ENCODE data around the gene ADAMTS12. TPM values are rescaled to one million over a fixed set of nuclear protein-coding genes. Genes with fewer than 3 reads are reported as not detected.

ADAMTS12 gene
- total and polyA plus RNA-seq, 2 donors = 2.5 to 28.8 TPM

DNA sequence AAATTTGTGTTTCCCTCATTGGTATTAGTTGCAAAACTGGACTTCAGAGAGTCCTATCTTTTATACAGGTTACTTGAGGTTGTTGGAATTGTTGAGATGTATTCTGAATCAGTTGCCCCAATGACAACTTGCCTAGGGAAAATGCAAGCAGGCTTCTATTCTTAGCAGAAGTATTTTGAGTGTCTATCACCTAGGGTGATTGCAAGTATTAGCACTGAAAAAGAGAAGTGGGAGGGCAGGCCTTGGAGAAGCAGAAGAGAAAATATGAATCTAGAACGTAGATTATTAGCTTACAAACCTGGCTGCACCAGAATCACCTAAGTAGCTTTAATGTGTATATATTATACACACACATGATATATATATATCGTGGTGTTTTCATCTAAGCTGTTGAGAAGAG, 43.2 kb downstream of the ADAMTS12 start:
- Histone ChIP-seq H3K27ac (ENCODE audit: low read depth) (no peak overlapping the region), H3K36me3 (ENCODE audit: insufficient read depth) (no peaks in the 10 kb centered on the region), H3K4me1 (ENCODE audit: insufficient read depth) (no peaks in the 10 kb centered on the region), H3K4me3 (ENCODE audit: low read depth, low read length) (no peak overlapping the region)
- no peak for DNase-seq (ENCODE audit: extremely low spot score)
- WGBS = 93% methylated on average over 2 of the region's 2 CpGs

DNA sequence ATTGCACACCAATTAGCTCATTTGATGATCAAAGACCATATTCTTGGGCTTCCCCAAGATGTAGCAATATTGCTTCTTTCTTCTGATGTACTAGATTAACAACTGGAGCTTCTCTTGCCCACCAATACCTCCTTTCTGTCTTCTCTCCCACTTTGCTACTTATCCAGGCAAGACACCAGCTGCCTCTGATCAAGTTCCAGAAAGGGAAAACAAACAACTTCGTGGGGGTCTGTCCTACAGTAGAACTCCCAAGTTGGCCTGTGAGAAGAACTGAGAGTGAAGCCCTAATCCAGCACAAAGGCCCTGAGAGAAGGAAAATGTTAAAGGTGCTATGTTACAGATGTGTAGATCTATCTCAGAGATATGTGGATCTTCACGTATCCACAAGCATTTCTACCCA, 44.9 kb downstream of the ADAMTS12 start:
- DNase-seq (ENCODE audit: extremely low spot score) = no peak
- WGBS = 70% methylated on average over 2 of the region's 2 CpGs
- Histone ChIP-seq H3K27ac (ENCODE audit: low read depth) (no peak overlapping the region), H3K36me3 (ENCODE audit: insufficient read depth) (no peaks in the 10 kb centered on the region), H3K4me1 (ENCODE audit: insufficient read depth) (no peaks in the 10 kb centered on the region), H3K4me3 (ENCODE audit: low read depth, low read length) (no peak overlapping the region)

DNA sequence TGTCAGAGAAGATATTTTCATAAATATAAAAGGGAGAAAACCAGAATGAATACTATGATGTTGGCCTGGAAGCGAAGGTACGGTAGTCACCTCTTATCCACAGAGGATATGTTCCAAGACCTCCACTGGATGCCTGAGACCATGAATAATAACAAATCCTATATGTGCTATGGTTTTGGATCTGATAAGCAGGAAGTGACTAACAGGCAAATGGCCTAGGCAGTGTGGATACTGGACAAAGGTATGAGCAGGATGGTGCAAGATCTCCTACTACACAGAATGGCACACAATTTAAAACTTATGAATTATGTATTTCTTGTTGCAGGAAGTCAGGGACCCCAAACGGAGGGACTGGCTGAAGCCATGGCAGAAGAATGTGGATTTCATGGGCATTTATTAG, 48.2 kb downstream of the ADAMTS12 start:
- no peak overlapping the region for H3K27ac ChIP-seq (ENCODE audit: low read depth)
- no peaks in the 10 kb centered on the region for H3K36me3 ChIP-seq (ENCODE audit: insufficient read depth)
- no peaks in the 10 kb centered on the region for H3K4me1 ChIP-seq (ENCODE audit: insufficient read depth)
- H3K4me3 ChIP-seq (ENCODE audit: low read depth, low read length) = no peak overlapping the region
- 95% methylated on average over 3 of the region's 3 CpGs for WGBS
- DNase-seq (ENCODE audit: extremely low spot score) = no peak

DNA sequence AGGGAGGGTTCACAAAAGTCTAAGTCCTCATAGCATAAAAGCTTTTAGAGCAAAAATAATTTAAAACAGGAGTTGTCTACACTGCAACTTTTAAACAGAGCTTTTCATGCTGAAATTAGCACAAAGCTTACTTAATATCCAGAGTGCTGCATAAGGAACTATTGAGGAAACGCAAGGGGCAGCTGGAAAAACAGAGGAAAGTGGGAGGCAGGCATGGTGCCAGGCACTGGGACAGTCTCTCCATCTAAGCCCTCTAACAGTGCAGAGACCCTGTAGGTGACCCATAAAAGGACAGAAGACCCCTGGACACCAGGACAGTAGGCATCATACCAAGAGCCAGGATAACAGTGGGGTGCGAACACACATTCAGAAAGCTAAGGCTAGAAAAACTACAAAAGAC, 49.3 kb downstream of the ADAMTS12 start:
- Histone ChIP-seq H3K36me3 (ENCODE audit: insufficient read depth) (no peaks in the 10 kb centered on the region), H3K4me1 (ENCODE audit: insufficient read depth) (no peaks in the 10 kb centered on the region), H3K27ac (ENCODE audit: low read depth) (no peak overlapping the region), H3K4me3 (ENCODE audit: low read depth, low read length) (no peak overlapping the region)
- whole genome bisulfite sequencing = 94% methylated on average over 2 of the region's 2 CpGs
- no peak for DNase-seq (ENCODE audit: extremely low spot score)

- no peak for DNase-seq (ENCODE audit: extremely low spot score)
- Histone ChIP-seq H3K36me3 (ENCODE audit: insufficient read depth) (no peaks in the 10 kb centered on the region), H3K27ac (ENCODE audit: low read depth) (no peak overlapping the region), H3K4me1 (ENCODE audit: insufficient read depth) (no peaks in the 10 kb centered on the region), H3K4me3 (ENCODE audit: low read depth, low read length) (no peak overlapping the region)
- WGBS = 95% methylated on average over 5 of the region's 5 CpGs
Measured at GRCh38 chr5:33841891-33842290, 49.9 kb downstream of the ADAMTS12 start.

DNA sequence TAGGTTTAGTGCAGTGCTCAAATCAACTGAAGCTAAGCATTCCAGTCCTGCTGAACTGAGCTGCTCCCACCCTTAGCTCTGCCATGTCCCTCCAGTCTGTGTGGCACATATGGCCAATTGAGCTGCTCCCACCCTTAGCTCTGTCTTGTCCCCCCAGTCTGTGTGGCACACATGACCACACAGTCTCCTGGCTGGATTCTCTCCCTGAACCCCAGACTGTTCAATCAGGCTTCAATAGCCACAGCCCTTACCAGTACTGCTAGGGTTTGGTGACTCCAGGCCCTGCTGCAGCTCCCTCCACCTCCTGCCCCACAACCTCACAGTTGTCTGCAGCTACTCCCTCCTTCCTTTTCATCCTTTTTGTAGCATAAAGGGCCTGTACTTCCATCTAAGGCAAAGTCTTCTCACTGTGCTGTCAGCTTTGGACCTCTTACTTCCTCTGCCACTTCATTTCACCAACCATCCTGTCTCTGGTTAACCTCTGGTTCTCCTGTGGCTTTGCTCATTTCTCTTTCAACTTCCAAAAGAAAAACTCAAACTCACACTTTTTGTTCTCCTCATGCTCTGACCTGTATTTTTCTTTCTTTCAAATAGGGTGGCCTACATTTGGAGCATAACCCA, 50.8 kb downstream of the ADAMTS12 start:
- Histone ChIP-seq H3K36me3 (ENCODE audit: insufficient read depth) (no peaks in the 10 kb centered on the region), H3K4me1 (ENCODE audit: insufficient read depth) (no peaks in the 10 kb centered on the region), H3K27ac (ENCODE audit: low read depth) (no peak overlapping the region), H3K4me3 (ENCODE audit: low read depth, low read length) (no peak overlapping the region)
- no peak for DNase-seq (ENCODE audit: extremely low spot score)

GRCh38 chr5:33837301-33837700, 54.5 kb downstream of the ADAMTS12 start:
- no peaks in the 10 kb centered on the region for H3K4me1 ChIP-seq (ENCODE audit: insufficient read depth)
- no peak overlapping the region for H3K4me3 ChIP-seq (ENCODE audit: low read depth, low read length)
- H3K36me3 ChIP-seq (ENCODE audit: insufficient read depth) = no peaks in the 10 kb centered on the region
- WGBS = 88% methylated on average over 4 of the region's 4 CpGs
- DNase-seq (ENCODE audit: extremely low spot score) = no peak
- H3K27ac ChIP-seq (ENCODE audit: low read depth) = no peak overlapping the region

GRCh38 chr5:33834334-33834733, 57.5 kb downstream of the ADAMTS12 start:
- 79% methylated on average over 2 of the region's 2 CpGs for WGBS
- H3K36me3 ChIP-seq (ENCODE audit: insufficient read depth) = no peaks in the 10 kb centered on the region
- no peak for DNase-seq (ENCODE audit: extremely low spot score)
- H3K4me3 ChIP-seq (ENCODE audit: low read depth, low read length) = no peak overlapping the region
- H3K4me1 ChIP-seq (ENCODE audit: insufficient read depth) = no peaks in the 10 kb centered on the region
- no peak overlapping the region for H3K27ac ChIP-seq (ENCODE audit: low read depth)

DNA sequence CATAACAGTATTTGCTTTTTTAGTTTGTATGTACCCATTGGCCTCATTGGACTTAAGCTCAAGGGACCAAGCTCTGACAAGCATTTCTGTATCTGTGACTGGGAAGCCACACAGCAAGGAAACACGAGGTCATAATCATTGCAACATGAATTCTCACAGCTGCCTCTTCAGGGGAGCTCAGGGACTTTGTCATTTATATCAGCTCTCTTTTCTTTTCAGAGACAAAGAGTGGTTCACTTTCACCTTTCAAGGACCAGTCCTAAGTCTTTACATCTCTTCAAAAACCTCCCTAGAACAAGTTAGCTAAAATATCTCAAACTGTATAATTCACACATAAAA, 58.6 kb downstream of the ADAMTS12 start:
- Histone ChIP-seq H3K36me3 (ENCODE audit: insufficient read depth) (no peaks in the 10 kb centered on the region), H3K4me1 (ENCODE audit: insufficient read depth) (no peaks in the 10 kb centered on the region), H3K27ac (ENCODE audit: low read depth) (no peak overlapping the region), H3K4me3 (ENCODE audit: low read depth, low read length) (no peak overlapping the region)
- no peak for DNase-seq (ENCODE audit: extremely low spot score)
- WGBS = 44% methylated on average over 1 of the region's 1 CpG

DNA sequence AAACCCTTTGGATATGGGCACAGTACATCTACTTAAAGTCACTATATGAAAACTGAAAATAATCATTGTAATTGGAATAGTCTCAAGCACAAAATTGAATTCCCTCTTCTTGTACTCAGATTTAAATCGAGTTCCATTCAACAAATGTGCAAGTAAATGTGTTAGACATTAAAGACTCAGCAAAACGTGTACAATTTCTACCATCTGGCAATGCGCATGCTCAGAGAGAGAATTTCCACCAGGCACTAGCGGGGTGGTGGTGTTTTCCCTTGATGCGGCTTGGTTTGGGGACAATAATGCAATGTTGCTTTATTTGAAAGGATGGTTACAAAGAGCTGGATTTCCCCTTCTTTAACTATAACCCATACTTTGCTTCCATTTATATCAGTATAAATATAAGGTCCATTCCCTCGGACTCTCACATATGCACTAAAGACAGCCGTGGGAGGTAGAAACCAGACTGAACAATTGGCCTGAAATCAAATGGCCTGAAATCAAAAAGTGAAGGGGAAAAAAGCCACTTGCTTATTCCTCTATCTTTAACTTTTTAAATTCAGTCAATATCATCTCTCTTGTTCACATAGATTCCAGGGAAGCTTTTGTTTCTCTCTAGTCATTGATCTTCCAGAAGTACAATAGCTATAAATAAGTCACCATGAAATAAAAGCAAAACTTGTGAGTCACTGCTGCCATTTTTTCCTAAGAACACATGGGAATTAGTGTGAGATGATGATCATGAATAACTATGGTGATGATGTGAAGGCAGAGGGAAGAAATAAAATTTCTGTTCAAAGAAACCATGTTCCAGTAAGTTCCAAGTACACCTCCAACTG, 59.2 kb downstream of the ADAMTS12 start:
- Histone ChIP-seq H3K27ac (ENCODE audit: low read depth) (no peak overlapping the region), H3K4me3 (ENCODE audit: low read depth, low read length) (no peak overlapping the region), H3K36me3 (ENCODE audit: insufficient read depth) (no peaks in the 10 kb centered on the region), H3K4me1 (ENCODE audit: insufficient read depth) (no peaks in the 10 kb centered on the region)
- WGBS = 69% methylated on average over 7 of the region's 7 CpGs
- no peak for DNase-seq (ENCODE audit: extremely low spot score)

DNA sequence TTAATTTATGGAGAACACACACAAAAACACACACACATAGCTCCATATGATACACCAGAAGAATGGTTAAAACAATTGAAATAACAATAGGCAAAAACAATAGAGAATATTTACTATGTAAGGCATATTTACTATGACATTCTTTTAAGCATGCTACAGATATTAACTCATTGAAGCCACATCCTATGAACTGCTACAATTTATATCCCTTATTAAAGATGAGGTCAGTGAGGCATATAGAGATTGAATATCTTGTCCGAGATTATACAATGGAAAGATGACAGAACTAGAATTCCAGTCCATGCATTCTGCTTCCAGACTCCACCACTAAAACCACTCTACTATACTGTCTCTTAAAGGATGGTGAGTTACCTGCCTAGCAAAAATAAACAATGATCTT, 60.7 kb downstream of the ADAMTS12 start:
- H3K4me3 ChIP-seq (ENCODE audit: low read depth, low read length) = no peak overlapping the region
- 96% methylated on average over 1 of the region's 1 CpG for WGBS
- H3K4me1 ChIP-seq (ENCODE audit: insufficient read depth) = no peaks in the 10 kb centered on the region
- no peak for DNase-seq (ENCODE audit: extremely low spot score)
- no peaks in the 10 kb centered on the region for H3K36me3 ChIP-seq (ENCODE audit: insufficient read depth)
- no peak overlapping the region for H3K27ac ChIP-seq (ENCODE audit: low read depth)

DNA sequence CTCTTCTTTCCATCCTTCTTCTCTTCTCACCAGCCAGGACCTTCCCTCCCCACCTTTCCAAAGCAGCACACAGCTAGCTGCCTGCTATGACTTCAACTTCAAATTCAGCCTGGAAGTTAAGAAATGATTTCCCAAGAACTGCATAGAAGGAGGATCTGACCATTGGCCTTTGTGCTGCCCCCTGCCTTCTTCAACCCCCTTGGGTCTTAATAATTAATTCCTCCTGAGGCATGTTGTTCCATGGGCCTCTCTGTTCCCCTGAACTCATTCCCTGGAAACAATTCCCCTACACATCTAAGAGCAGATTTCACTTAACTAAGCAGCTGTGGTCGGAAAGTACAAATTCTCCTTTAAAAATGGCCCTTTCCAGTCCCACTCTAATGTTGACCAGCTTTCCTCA, 62.4 kb downstream of the ADAMTS12 start:
- Histone ChIP-seq H3K27ac (ENCODE audit: low read depth) (no peak overlapping the region), H3K4me1 (ENCODE audit: insufficient read depth) (no peaks in the 10 kb centered on the region), H3K36me3 (ENCODE audit: insufficient read depth) (no peaks in the 10 kb centered on the region), H3K4me3 (ENCODE audit: low read depth, low read length) (no peak overlapping the region)
- 90% methylated on average over 1 of the region's 1 CpG for WGBS
- DNase-seq (ENCODE audit: extremely low spot score) = no peak

- no peaks in the 10 kb centered on the region for H3K4me1 ChIP-seq (ENCODE audit: insufficient read depth)
- no peak overlapping the region for H3K27ac ChIP-seq (ENCODE audit: low read depth)
- H3K4me3 ChIP-seq (ENCODE audit: low read depth, low read length) = no peak overlapping the region
- WGBS = 91% methylated on average over 7 of the region's 7 CpGs
- DNase-seq (ENCODE audit: extremely low spot score) = no peak
- H3K36me3 ChIP-seq (ENCODE audit: insufficient read depth) = no peaks in the 10 kb centered on the region
Measured at GRCh38 chr5:33828626-33829308, 63.0 kb downstream of the ADAMTS12 start.

GRCh38 chr5:33827885-33828284, 63.9 kb downstream of the ADAMTS12 start:
- DNase-seq (ENCODE audit: extremely low spot score) = no peak
- no peak overlapping the region for H3K4me3 ChIP-seq (ENCODE audit: low read depth, low read length)
- H3K36me3 ChIP-seq (ENCODE audit: insufficient read depth) = no peaks in the 10 kb centered on the region
- WGBS = 90% methylated on average over 1 of the region's 1 CpG
- H3K4me1 ChIP-seq (ENCODE audit: insufficient read depth) = no peaks in the 10 kb centered on the region
- no peak overlapping the region for H3K27ac ChIP-seq (ENCODE audit: low read depth)

Data from urinary bladder (tissue), 4 donors.